SK-N-SH (cell line): ENCODE results near the gene ACE. TPM values are rescaled to one million over a fixed set of nuclear protein-coding genes. Genes with fewer than 3 reads are reported as not detected.

Experiments
- CTCF ChIA-PET: fragments of 300-600, 350-600 bp; formaldehyde crosslinking; extraction: SDS; loops from one replicate; lab custom pipeline; 2021; lab: Yijun Ruan, JAX
- POLR2A ChIA-PET: fragments of 350-600 bp; sonication (Branson Sonifier 250); formaldehyde crosslinking; extraction: SDS; loops from one replicate; lab custom pipeline; 2020; ENCODE audit warnings: antibody characterized with exemption, inconsistent platforms; lab: Yijun Ruan, JAX
- DNase-seq: peaks from one replicate; pipeline ENCODE4 v3.0.0; 2012
- H2AFZ ChIP-seq: fragments of 200-600 bp; sonication (generic); 2 replicates; pipeline ENCODE4 v1.8.1; 2016; ENCODE audit warnings: antibody characterized with exemption, mild to moderate bottlenecking, low read depth
- H3F3A ChIP-seq: fragments of 200-600 bp; sonication (generic); replicated peaks from 2 replicates; pipeline ENCODE3; 2016; ENCODE audit warnings: antibody characterized with exemption, mild to moderate bottlenecking; ENCODE audit not compliant: insufficient read depth
- H3K27ac ChIP-seq, 2 experiments: fragments of 200-500 bp in 1 of 2; fragments of 200-600 bp in 1 of 2; sonication (Bioruptor generic) in 1 of 2; sonication (generic), shearing (Covaris generic) in 1 of 2; 2 replicates each; pipeline versions ENCODE4 v1.5.1 to v1.6.1; 2014 to 2016; ENCODE audit warnings: low read depth in 2 of 2, inconsistent platforms in 1 of 2, low read length in 1 of 2, mild to moderate bottlenecking in 1 of 2, mixed read lengths in 1 of 2
- H3K27me3 ChIP-seq: fragments of 200-600 bp; sonication (generic), shearing (Covaris generic); 2 replicates; pipeline ENCODE4 v1.6.1; 2016; ENCODE audit warnings: mixed run types; ENCODE audit not compliant: insufficient read depth
- H3K36me3 ChIP-seq, 2 experiments: fragments of 200-500 bp in 1 of 2; fragments of 200-600 bp in 1 of 2; sonication (Bioruptor generic) in 1 of 2; sonication (generic) in 1 of 2; replicated peaks in 1 of 2; 2 replicates each; pipeline versions ENCODE3 to v1.5.1; 2014 to 2016; ENCODE audit warnings: low read length in 1 of 2, mild to moderate bottlenecking in 1 of 2; ENCODE audit not compliant: insufficient read depth in 2 of 2, control insufficient read depth in 1 of 2
- H3K4me1 ChIP-seq, 2 experiments: fragments of 200-500 bp in 1 of 2; fragments of 200-600 bp in 1 of 2; sonication (Bioruptor generic) in 1 of 2; sonication (generic), shearing (Covaris generic) in 1 of 2; 2 replicates each; pipeline versions ENCODE4 v1.5.1 to v1.6.1; 2014 to 2016; ENCODE audit warnings: low read depth in 1 of 2, low read length in 1 of 2, mixed run types in 1 of 2; ENCODE audit not compliant: insufficient read depth in 2 of 2, control insufficient read depth in 1 of 2
- H3K4me2 ChIP-seq: fragments of 200-600 bp; sonication (generic), shearing (Covaris generic); 2 replicates; pipeline ENCODE4 v1.6.1; 2017; ENCODE audit warnings: mixed run types
- H3K4me3 ChIP-seq, 2 experiments: fragments of 200-500 bp in 1 of 2; fragments of 200-600 bp in 1 of 2; sonication (Bioruptor generic) in 1 of 2; sonication (generic), shearing (Covaris generic) in 1 of 2; 2 replicates each; pipeline versions ENCODE4 v1.5.1 to v1.8.1; 2014 to 2016; ENCODE audit warnings: low read depth in 2 of 2, inconsistent platforms in 1 of 2, low read length in 1 of 2, mild to moderate bottlenecking in 1 of 2, mixed read lengths in 1 of 2, moderate library complexity in 1 of 2
- H3K79me2 ChIP-seq: fragments of 200-600 bp; sonication (generic); 2 replicates; pipeline ENCODE4 v1.8.1; 2017; ENCODE audit warnings: mild to moderate bottlenecking; ENCODE audit not compliant: insufficient read depth
- H3K9ac ChIP-seq: fragments of 200-600 bp; sonication (generic); 2 replicates; pipeline ENCODE4 v1.6.1; 2017; ENCODE audit warnings: mixed run types
- H3K9me2 ChIP-seq: fragments of 200-600 bp; sonication (generic); 2 replicates; pipeline ENCODE4 v1.6.1; 2017; ENCODE audit warnings: mixed run types
- H3K9me3 ChIP-seq: fragments of 200-600 bp; sonication (generic); 2 replicates; pipeline ENCODE4 v1.6.1; 2017; ENCODE audit warnings: mixed run types, mild to moderate bottlenecking, moderate library complexity
- H4K20me1 ChIP-seq: fragments of 200-600 bp; sonication (generic); 2 replicates; pipeline ENCODE4 v1.6.1; 2017; ENCODE audit warnings: mild to moderate bottlenecking, mixed run types; ENCODE audit not compliant: insufficient read depth
- ELF1 ChIP-seq: IDR thresholded peaks from 2 replicates; pipeline ENCODE4 v1.4.0; 2012
- EZH2phosphoT487 ChIP-seq: fragments of 200-600 bp; sonication (generic); IDR thresholded peaks from 2 replicates; pipeline ENCODE4 v1.6.1; 2017; ENCODE audit warnings: low read depth, mixed run types, mild to moderate bottlenecking, antibody characterized with exemption, moderate library complexity, borderline replicate concordance
- FOXM1 ChIP-seq: IDR thresholded peaks from 2 replicates; pipeline ENCODE4 v1.4.0; 2012; ENCODE audit warnings: low read depth, mild to moderate bottlenecking
- GATA2 ChIP-seq: sonication (generic); formaldehyde crosslinking; IDR thresholded peaks from 2 replicates; pipeline ENCODE4 v1.5.0; 2020; ENCODE audit warnings: mild to moderate bottlenecking, missing genetic modification reagents
- IRF3 ChIP-seq: fragments of 150-350 bp; IDR thresholded peaks from 2 replicates; pipeline ENCODE4 v1.6.1; 2016; ENCODE audit warnings: mild to moderate bottlenecking, low read depth, low read length
- NFIC ChIP-seq: IDR thresholded peaks from 2 replicates; pipeline ENCODE4 v1.4.0; 2012; ENCODE audit warnings: borderline replicate concordance
- POLR2AphosphoS5 ChIP-seq: IDR thresholded peaks from 2 replicates; pipeline ENCODE4 v1.6.1; 2012; ENCODE audit warnings: low read depth, low read length
- RFX5 ChIP-seq: IDR thresholded peaks from 2 replicates; pipeline ENCODE4 v1.6.1; 2012; ENCODE audit warnings: mild to moderate bottlenecking, improper control_type of control experiment, low read length
- RXRA ChIP-seq: IDR thresholded peaks from 2 replicates; pipeline ENCODE4 v1.4.0; 2012; ENCODE audit warnings: low read depth, mild to moderate bottlenecking, borderline replicate concordance
- SIN3A ChIP-seq: IDR thresholded peaks from 2 replicates; pipeline ENCODE4 v1.6.1; 2012; ENCODE audit warnings: low read depth, mild to moderate bottlenecking, low read length, moderate library complexity, borderline replicate concordance
- TAF1 ChIP-seq: IDR thresholded peaks from 2 replicates; pipeline ENCODE4 v1.6.1; 2012; ENCODE audit warnings: low read depth, mild to moderate bottlenecking, low read length, moderate library complexity, borderline replicate concordance
- TCF12 ChIP-seq: IDR thresholded peaks from 2 replicates; pipeline ENCODE4 v1.4.0; 2012
- TEAD4 ChIP-seq: IDR thresholded peaks from 2 replicates; pipeline ENCODE4 v1.4.0; 2012; ENCODE audit warnings: mild to moderate bottlenecking, borderline replicate concordance; ENCODE audit not compliant: insufficient read depth
- USF1 ChIP-seq: IDR thresholded peaks from 2 replicates; pipeline ENCODE4 v1.4.0; 2012; ENCODE audit warnings: low read depth, borderline replicate concordance
- YY1 ChIP-seq: IDR thresholded peaks from 2 replicates; pipeline ENCODE4 v1.4.0; 2012; ENCODE audit warnings: low read depth, mild to moderate bottlenecking
- WGBS: methylation state at CpG from one replicate; pipeline ENCODE4 v1.1.6; 2017; ENCODE audit warnings: low lambda C conversion rate; 5-methylcytosine and 5-hydroxymethylcytosine counted together
- polyA plus RNA-seq, 3 experiments: library from polyadenylated mRNA; depleted of rRNA; stranded (reverse); fragments of >200 nt; gene quantifications; 2 replicates each; pipeline ENCODE4 v1.2.3, GENCODE V29; 2012
- TF ChIP-seq, protein P1 (sequence below): IDR thresholded peaks from 2 replicates; pipeline ENCODE4 v1.4.0; 2012; ENCODE audit warnings: low read depth
- TF ChIP-seq, protein P2 (sequence below): IDR thresholded peaks from 2 replicates; pipeline ENCODE4 v1.4.0; 2012; ENCODE audit warnings: low read depth, borderline replicate concordance
- TF ChIP-seq, protein P3 (sequence below): IDR thresholded peaks from 2 replicates; pipeline ENCODE4 v1.6.1; 2012; ENCODE audit warnings: mild to moderate bottlenecking, low read depth, low read length, moderate library complexity

The ACE gene
- polyA plus RNA-seq, 1 of the 3 experiments (the other 2 are of a cell fraction) = 12.1 TPM

GRCh38 chr17:63514477-63514876 is 37.6 kb downstream of the ACE start:
- ChIA-PET POLR2A (no interaction called here), CTCF (interaction anchor here (0.5 to 1.5 kb wide), 5 partner anchors 8 to 36 kb away, joined by 3 to 4 read pairs (median 4); no protein-coding TSS in a partner anchor)
- Histone ChIP-seq H3K9me2 (no peaks in the 10 kb centered on the region), H3K27me3 (peaks cover 19% of the 10 kb centered on the region), H3F3A (no peaks in the 10 kb centered on the region), H3K79me2 (no peaks in the 10 kb centered on the region), H3K4me3 (no peak overlapping the region), H4K20me1 (no peaks in the 10 kb centered on the region), H3K9me3 (no peaks in the 10 kb centered on the region), H2AFZ (no peak overlapping the region), H3K4me1 (peaks cover 2 to 9% of the 10 kb centered on the region in 2 experiments; a peak in 1 of 4 replicates), H3K4me2 (no peak overlapping the region), H3K9ac (no peak overlapping the region), H3K27ac (no peak overlapping the region), H3K36me3 (no peaks in the 10 kb centered on the region)
- TF ChIP-seq, protein P1, sequence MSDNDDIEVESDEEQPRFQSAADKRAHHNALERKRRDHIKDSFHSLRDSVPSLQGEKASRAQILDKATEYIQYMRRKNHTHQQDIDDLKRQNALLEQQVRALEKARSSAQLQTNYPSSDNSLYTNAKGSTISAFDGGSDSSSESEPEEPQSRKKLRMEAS = no peak
- TF ChIP-seq IRF3 (no peak), TAF1 (no peak), GATA2 (CRISPR knock-in tag) (no peak)
- no peak for DNase-seq
- WGBS = 87% methylated on average over 3 of the region's 3 CpGs

- Histone ChIP-seq H3K36me3 (no peaks in the 10 kb centered on the region), H3K9me2 (no peaks in the 10 kb centered on the region)
- DNase-seq = no peak
Observed at GRCh38 chr17:63514974-63515373, 38.1 kb downstream of the ACE start.

More at GRCh38 chr17:63514974-63515373, 38.1 kb downstream of the ACE start:
- 58% methylated on average over 2 of the region's 2 CpGs for WGBS
- H4K20me1 ChIP-seq = no peaks in the 10 kb centered on the region
- H3K4me2 ChIP-seq = no peak overlapping the region
- no peaks in the 10 kb centered on the region for H3F3A ChIP-seq
- H2AFZ ChIP-seq = no peak overlapping the region
- ChIA-PET CTCF (interaction anchor here (1.2 to 1.5 kb wide), 3 partner anchors 12 to 36 kb away, joined by 3 to 4 read pairs (median 4); no protein-coding TSS in a partner anchor), POLR2A (interaction anchor here (0.5 kb wide), 1 partner anchor 31 kb away, joined by 3 read pairs; no protein-coding TSS in a partner anchor)
- no peak overlapping the region for H3K9ac ChIP-seq
- H3K4me1 ChIP-seq = peaks cover 2 to 14% of the 10 kb centered on the region in 2 experiments; a peak in 1 of 4 replicates
- H3K27ac ChIP-seq = no peak overlapping the region
- no peak overlapping the region for H3K4me3 ChIP-seq
- H3K27me3 ChIP-seq = peaks cover 14% of the 10 kb centered on the region; the same call in 1 of the 2 replicates
- H3K79me2 ChIP-seq = no peaks in the 10 kb centered on the region
- TF ChIP-seq, protein P2, sequence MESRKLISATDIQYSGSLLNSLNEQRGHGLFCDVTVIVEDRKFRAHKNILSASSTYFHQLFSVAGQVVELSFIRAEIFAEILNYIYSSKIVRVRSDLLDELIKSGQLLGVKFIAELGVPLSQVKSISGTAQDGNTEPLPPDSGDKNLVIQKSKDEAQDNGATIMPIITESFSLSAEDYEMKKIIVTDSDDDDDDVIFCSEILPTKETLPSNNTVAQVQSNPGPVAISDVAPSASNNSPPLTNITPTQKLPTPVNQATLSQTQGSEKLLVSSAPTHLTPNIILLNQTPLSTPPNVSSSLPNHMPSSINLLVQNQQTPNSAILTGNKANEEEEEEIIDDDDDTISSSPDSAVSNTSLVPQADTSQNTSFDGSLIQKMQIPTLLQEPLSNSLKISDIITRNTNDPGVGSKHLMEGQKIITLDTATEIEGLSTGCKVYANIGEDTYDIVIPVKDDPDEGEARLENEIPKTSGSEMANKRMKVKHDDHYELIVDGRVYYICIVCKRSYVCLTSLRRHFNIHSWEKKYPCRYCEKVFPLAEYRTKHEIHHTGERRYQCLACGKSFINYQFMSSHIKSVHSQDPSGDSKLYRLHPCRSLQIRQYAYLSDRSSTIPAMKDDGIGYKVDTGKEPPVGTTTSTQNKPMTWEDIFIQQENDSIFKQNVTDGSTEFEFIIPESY = no peak
- TF ChIP-seq NFIC = no peak
- no peak for TF ChIP-seq EZH2phosphoT487
- no peak for TF ChIP-seq ELF1
- no peak for TF ChIP-seq TCF12
- TF ChIP-seq USF1 = no peak
- TF ChIP-seq RFX5 = no peak
- TF ChIP-seq FOXM1 = no peak
- TF ChIP-seq TAF1 = no peak
- no peak for TF ChIP-seq YY1
- TF ChIP-seq SIN3A = no peak
- TF ChIP-seq, protein P3, sequence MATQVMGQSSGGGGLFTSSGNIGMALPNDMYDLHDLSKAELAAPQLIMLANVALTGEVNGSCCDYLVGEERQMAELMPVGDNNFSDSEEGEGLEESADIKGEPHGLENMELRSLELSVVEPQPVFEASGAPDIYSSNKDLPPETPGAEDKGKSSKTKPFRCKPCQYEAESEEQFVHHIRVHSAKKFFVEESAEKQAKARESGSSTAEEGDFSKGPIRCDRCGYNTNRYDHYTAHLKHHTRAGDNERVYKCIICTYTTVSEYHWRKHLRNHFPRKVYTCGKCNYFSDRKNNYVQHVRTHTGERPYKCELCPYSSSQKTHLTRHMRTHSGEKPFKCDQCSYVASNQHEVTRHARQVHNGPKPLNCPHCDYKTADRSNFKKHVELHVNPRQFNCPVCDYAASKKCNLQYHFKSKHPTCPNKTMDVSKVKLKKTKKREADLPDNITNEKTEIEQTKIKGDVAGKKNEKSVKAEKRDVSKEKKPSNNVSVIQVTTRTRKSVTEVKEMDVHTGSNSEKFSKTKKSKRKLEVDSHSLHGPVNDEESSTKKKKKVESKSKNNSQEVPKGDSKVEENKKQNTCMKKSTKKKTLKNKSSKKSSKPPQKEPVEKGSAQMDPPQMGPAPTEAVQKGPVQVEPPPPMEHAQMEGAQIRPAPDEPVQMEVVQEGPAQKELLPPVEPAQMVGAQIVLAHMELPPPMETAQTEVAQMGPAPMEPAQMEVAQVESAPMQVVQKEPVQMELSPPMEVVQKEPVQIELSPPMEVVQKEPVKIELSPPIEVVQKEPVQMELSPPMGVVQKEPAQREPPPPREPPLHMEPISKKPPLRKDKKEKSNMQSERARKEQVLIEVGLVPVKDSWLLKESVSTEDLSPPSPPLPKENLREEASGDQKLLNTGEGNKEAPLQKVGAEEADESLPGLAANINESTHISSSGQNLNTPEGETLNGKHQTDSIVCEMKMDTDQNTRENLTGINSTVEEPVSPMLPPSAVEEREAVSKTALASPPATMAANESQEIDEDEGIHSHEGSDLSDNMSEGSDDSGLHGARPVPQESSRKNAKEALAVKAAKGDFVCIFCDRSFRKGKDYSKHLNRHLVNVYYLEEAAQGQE = no peak
- no peak for TF ChIP-seq POLR2AphosphoS5
- TF ChIP-seq RXRA = no peak
- no peak for TF ChIP-seq GATA2 (CRISPR knock-in tag)
- TF ChIP-seq TEAD4 = no peak
- TF ChIP-seq, all 33 proteins: peak for 0
- no peaks in the 10 kb centered on the region for H3K9me3 ChIP-seq
